Measurements from ENCODE around the gene UCHL1.
"Not testable (repeated sequence)": the region's sequence is repeated elsewhere in the genome, so short reads cannot be mapped to it uniquely, and the experiment has no call there.

UCHL1 gene

GRCh38 chr4:41236508-41236907, 20.2 kb upstream of the UCHL1 start:
- no peak for DNase-seq (ENCODE audit: low read depth in 2 of 2)

GRCh38 chr4:41241919-41242318, 14.8 kb upstream of the UCHL1 start:
- DNase-seq (ENCODE audit: low read depth in 2 of 2): no peak

DNA sequence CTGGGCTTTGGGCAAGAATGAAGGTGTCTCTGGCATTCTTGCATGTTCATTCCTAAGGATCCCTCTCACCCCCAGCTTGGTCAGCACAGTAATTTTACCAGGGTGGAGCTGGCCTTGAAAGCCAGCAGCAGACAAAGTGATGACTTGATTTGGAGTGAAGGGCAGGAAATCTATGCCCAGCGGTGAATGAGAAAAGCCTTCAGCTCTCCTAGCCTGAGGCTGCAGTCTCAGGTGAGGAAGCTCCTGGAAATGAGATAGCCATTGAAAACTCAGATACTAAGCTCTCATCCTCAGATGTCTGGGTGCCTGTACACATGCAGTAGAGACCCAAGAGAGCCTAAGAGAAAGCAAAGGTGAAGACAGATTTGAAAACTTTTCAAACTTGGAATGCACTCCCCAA, 10.7 kb upstream of the UCHL1 start:
- no peak for DNase-seq (ENCODE audit: low read depth in 2 of 2)

DNA sequence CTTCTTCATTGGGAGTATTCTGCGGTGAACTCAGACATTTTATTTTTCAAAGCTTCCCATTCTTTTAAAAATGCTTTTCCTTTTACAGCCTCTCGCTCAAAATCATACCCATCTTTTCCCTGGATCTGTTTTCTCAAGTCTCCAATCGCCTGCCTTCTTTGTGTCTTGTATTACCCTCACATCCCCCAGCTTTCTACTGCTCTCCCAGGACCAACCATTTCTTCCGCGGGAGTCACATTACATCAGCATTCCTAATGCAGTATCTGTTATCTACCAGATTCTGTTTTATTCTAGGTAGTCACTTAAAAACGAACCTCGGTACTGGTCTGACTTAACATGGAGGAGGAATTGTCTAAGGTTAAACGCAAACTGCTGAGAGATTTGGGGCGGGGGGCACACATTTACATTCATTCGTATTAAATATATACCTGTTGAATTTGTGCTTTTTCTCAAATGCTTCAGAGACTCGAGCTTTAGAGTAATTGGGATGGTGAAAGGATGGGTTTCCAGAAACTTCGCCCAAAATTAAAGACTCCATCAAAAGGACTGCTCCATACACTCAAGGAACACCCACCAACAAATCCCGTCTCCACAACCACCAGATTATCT, 493 bp upstream of the UCHL1 start:
- DNase-seq (ENCODE audit: low read depth in 2 of 2): no peak

DNA sequence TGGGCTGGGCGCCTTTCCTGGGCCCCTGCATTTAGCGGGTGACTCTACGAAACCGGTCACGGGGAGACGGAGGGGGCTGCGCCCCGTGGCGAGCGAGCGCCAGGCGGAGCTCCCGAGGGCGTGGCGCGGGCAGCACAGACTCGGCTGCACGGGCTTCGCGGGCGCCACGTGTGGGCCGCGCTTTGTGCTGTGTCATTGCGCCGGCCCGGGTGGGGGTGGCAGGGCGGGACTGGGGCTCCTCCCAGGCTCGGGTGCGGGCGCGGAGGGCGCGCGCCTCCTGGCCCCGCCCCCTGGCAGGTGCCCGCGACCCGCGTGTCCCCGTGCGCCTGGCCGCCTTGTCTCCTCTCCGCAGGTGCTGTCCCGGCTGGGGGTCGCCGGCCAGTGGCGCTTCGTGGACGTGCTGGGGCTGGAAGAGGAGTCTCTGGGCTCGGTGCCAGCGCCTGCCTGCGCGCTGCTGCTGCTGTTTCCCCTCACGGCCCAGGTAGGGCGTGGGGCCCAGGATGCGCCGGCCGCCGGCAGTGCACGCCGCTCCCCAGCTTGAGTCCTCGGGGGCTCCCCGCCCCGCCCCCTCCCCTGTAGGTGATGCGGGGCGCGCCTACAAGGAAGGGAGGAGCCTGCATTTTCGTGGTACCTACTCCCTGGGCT, 651 bp downstream of the UCHL1 start:
- peak; percentile 5 to 21 for DNase-seq (ENCODE audit: low read depth in 2 of 2)

- DNase-seq (ENCODE audit: low read depth in 2 of 2): no peak
Measured at GRCh38 chr4:41257906-41258305, 1.2 kb downstream of the UCHL1 start.

GRCh38 chr4:41258783-41259182, 2.1 kb downstream of the UCHL1 start:
- no peak for DNase-seq (ENCODE audit: low read depth in 2 of 2)

DNA sequence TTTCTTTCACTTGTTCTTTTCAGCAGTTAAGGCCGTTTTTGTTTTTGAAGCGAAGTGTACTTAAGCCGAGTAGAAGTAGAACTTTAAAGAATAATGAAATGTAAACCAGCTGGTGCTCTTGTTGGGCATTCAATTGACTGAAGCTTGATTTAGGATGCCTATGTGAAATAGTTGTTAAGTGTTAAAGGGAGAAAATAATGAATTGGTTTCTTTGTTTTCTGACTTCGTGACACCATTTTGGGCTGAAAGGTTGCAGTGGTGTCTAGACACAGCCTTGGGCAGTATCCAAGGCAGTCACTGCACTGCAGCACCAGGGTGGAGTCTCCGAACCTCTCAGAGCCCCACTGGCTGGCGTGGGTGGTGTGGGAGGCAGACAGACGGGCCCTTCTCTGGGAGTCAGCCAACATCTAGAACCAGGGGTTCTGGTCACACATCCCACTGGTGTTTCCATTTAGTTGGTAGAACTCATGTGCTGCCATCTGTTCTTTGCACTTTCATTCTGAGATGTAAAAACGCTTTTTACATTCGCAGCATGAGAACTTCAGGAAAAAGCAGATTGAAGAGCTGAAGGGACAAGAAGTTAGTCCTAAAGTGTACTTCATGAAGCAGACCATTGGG, 3.5 kb downstream of the UCHL1 start:
- DNase-seq (ENCODE audit: low read depth in 2 of 2): no peak

DNA sequence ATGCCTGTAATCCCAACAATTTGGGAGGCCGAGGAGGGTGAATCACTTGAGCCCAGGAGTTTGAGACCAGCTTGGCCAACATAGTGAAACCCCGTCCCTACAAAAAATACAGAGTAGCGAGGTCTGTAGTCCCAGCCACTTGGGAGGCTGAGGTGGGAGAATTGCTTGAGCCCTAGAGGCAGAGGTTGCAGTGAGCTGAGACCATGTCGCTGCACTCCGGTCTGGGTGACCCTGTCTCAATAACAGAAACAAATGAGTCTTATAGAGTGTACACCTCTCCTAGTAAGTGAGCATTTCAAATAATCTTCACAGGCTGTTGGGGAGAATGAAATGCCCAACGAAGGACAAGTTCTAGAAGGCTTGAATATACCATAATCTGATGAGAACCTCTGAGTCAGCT, 5.5 kb downstream of the UCHL1 start:
- DNase-seq (ENCODE audit: low read depth in 2 of 2): no peak

DNA sequence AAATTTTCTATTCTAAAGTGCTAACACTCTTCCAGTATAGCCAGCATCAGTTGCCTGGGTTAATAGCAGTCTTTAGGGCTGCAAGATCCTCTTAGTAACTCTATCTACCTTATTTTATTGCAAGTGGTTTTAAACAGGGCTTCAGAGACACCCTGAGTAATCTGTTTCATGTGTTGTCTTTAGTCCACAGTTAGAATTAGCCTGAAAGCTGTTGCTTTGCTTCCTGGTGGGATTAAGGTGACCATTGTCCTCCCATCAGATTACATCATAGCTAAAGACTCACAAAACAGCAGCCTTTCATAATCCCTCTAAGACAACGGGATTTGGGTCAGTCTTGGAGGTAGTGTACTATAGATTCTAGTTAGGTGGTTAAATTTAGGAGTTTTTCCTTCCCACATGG, 7.5 kb downstream of the UCHL1 start:
- no peak for DNase-seq (ENCODE audit: low read depth in 2 of 2)

GRCh38 chr4:41267997-41268396, 11.3 kb downstream of the UCHL1 start:
- DNase-seq (ENCODE audit: low read depth in 2 of 2): no peak

GRCh38 chr4:41268721-41269517, 12.2 kb downstream of the UCHL1 start:
- DNase-seq (ENCODE audit: low read depth in 2 of 2): no peak

GRCh38 chr4:41269682-41270081, 13.0 kb downstream of the UCHL1 start:
- no peak for DNase-seq (ENCODE audit: low read depth in 2 of 2)

GRCh38 chr4:41275931-41276330, 19.2 kb downstream of the UCHL1 start:
- DNase-seq (ENCODE audit: low read depth in 2 of 2): not testable (repeated sequence)

GRCh38 chr4:41280010-41280409, 23.3 kb downstream of the UCHL1 start:
- no peak for DNase-seq (ENCODE audit: low read depth in 2 of 2)

- DNase-seq (ENCODE audit: low read depth in 2 of 2): no peak
Measured at GRCh38 chr4:41281038-41281634, 24.4 kb downstream of the UCHL1 start.

DNA sequence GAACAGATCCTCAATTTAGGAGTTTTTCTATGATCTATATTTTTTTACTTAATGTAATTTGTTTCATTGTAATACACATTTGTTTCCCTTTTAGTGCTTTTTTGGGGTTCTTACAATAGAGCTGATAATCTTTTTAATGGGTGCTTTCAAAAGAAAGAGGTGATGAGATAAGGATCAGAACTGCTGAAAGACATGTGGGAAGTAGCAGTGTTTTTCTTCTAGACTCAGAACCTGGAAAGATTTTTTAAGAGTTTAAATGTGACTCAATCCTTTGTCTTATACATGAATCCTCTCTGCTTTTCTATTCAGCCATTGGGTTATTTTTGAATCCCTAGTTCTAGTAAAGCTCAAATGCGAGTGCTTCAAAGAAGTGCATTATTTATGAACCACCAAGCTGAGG, 25.6 kb downstream of the UCHL1 start:
- DNase-seq (ENCODE audit: low read depth in 2 of 2): no peak

DNA sequence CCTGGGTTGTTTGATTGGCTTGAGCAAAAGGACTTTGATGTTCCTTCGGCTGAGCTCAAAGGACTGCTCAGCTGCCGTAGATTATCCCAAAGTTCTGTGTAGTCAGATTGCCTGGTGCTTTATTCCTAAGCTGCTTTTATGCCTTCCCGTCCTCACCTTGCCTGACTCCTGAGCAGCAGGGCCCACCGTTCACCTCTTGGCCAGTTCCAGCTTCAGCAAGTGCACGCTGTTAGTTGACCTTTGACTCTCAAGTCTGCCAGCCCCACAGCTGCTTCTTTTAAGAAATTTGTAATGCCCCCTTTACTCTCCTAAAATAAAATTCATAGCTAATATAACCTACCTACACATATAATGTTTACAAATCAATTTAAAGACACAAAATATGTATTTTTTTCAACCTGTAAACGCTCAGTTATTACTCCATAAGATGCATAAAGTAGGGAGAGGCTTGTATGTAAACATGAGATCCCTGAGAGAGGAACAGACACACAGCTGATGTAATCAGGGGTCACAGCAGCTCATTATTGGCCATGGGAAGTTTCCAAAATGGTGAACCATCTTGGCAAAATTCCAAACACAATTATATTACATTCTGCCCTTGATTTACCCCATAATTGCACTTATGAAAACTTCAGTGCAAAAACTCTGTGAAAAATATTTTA, 28.6 kb downstream of the UCHL1 start:
- no peak for DNase-seq (ENCODE audit: low read depth in 2 of 2)

GRCh38 chr4:41285864-41286235, 29.1 kb downstream of the UCHL1 start:
- DNase-seq (ENCODE audit: low read depth in 2 of 2): no peak

DNA sequence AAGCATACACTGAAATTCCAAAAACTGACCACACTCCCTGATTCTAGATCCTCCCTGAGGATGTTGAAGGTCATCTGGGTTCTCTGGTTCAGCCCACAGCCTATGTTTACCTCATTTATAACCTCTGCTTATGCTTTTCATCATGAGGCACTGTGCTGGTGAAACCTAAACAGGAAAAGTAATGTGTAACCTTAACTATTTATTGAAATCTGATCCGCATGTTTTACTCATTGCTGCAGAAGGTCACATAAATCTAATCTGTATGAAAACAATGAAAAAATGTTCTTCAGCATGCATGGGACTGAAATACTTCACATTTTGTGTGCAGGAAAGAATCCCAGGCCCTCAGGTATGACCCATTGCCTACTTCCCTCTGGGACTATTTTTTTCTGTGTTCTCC, 30.3 kb downstream of the UCHL1 start:
- DNase-seq (ENCODE audit: low read depth in 2 of 2): no peak

- DNase-seq (ENCODE audit: low read depth in 2 of 2): no peak
Measured at GRCh38 chr4:41287852-41288251, 31.1 kb downstream of the UCHL1 start.

- DNase-seq (ENCODE audit: low read depth in 2 of 2): no peak
Measured at GRCh38 chr4:41288254-41288653, 31.5 kb downstream of the UCHL1 start.

All from stimulated activated CD4-positive, alpha-beta T cell treated with anti-CD3 and anti-CD28 coated beads, Interleukin-12 subunit alpha, Interleukin-12 subunit beta, amount 100 ng/mL, for 24 hours (primary cell).